Neural progenitor cell (in vitro differentiated cells): ENCODE measurements around the gene PLCL1.

Experiments
- EZH2 ChIP-seq: fragments of 200-600 bp; sonication (generic); IDR thresholded peaks from 2 replicates; pipeline ENCODE4 v1.6.1; 2017; ENCODE audit warnings: antibody characterized with exemption, mild to moderate bottlenecking, moderate library complexity
- TF ChIP-seq, protein P1 (sequence below): fragments of 200-600 bp; sonication (generic); IDR thresholded peaks from 2 replicates; pipeline ENCODE4 v1.5.1; 2017; ENCODE audit warnings: antibody characterized with exemption, mild to moderate bottlenecking

DNA sequence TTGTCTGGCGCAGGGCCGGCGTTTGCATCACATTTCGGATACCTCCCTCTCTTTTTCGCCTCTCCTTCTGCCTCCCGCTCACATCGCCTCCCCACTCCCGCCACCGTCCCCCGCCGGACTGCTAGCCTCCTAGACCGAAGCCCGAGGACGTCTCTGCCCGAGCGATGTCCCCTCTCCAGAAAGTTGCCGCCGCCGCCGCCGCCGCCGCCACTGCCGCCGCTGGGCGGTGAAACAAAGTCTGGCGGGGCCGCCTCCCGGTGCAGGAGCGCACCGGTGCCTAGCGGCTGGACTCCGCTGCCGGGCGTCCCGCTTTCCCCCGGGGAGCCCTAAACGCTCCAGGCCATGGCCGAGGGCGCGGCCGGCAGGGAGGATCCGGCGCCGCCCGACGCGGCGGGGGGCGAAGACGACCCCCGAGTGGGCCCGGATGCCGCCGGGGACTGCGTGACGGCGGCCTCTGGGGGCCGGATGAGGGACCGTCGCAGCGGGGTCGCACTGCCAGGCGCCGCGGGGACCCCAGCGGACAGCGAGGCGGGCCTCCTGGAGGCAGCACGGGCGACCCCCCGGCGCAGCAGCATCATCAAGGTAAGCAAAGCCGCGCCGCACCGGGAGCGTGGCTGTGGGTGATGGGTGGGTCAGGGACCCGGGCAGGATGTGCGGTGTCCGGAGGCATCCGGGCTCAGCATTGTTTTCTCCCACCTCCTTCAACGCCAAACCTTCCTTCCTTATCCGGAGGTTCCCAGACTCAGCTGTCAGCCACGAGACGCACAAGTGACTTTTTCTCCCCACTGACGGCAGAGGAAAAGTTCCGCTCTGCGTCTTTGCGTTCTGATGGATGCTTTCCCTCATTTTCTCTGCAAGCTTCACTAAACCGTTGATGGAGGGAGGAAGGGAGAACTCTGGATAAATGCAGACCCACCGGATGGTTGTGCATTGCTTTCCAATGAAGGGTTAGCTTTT lies 643 bp downstream of the PLCL1 start:
- TF ChIP-seq, protein P1, sequence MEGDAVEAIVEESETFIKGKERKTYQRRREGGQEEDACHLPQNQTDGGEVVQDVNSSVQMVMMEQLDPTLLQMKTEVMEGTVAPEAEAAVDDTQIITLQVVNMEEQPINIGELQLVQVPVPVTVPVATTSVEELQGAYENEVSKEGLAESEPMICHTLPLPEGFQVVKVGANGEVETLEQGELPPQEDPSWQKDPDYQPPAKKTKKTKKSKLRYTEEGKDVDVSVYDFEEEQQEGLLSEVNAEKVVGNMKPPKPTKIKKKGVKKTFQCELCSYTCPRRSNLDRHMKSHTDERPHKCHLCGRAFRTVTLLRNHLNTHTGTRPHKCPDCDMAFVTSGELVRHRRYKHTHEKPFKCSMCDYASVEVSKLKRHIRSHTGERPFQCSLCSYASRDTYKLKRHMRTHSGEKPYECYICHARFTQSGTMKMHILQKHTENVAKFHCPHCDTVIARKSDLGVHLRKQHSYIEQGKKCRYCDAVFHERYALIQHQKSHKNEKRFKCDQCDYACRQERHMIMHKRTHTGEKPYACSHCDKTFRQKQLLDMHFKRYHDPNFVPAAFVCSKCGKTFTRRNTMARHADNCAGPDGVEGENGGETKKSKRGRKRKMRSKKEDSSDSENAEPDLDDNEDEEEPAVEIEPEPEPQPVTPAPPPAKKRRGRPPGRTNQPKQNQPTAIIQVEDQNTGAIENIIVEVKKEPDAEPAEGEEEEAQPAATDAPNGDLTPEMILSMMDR: no peak
- TF ChIP-seq EZH2: peak; percentile 69
